PFSK-1 (cell line): ENCODE measurements around the gene CDKL2.

ENCODE experiments used
- FOXP2 ChIP-seq: optimal IDR thresholded peaks from 2 replicates; pipeline ENCODE3; 2011; ENCODE audit warnings: borderline replicate concordance, control low read depth, inconsistent platforms; ENCODE audit not compliant: insufficient read depth; ENCODE audit errors: extremely low read length, extremely low read depth
- POLR2AphosphoS5 ChIP-seq: IDR thresholded peaks from 2 replicates; pipeline ENCODE4 v1.6.1; 2012; ENCODE audit warnings: low read depth, mild to moderate bottlenecking, control low read depth, low read length, moderate library complexity
- SIN3A ChIP-seq: IDR thresholded peaks from 2 replicates; pipeline ENCODE4 v1.6.1; 2012; ENCODE audit warnings: mild to moderate bottlenecking, low read length, moderate library complexity, borderline replicate concordance; ENCODE audit not compliant: insufficient read depth
- TAF1 ChIP-seq: IDR thresholded peaks from 2 replicates; pipeline ENCODE4 v1.6.1; 2012; ENCODE audit warnings: low read length, control low read depth, borderline replicate concordance; ENCODE audit not compliant: insufficient read depth
- TF ChIP-seq, protein P1 (sequence below), 2 experiments: IDR thresholded peaks; 2 replicates each; pipeline versions ENCODE4 v1.6.1 to v1.8.0; 2011 to 2012; ENCODE audit warnings: low read depth in 2 of 2, low read length in 2 of 2, control low read depth in 1 of 2, inconsistent platforms in 1 of 2, mild to moderate bottlenecking in 1 of 2, moderate library complexity in 1 of 2; ENCODE audit not compliant: insufficient read depth in 1 of 2

DNA sequence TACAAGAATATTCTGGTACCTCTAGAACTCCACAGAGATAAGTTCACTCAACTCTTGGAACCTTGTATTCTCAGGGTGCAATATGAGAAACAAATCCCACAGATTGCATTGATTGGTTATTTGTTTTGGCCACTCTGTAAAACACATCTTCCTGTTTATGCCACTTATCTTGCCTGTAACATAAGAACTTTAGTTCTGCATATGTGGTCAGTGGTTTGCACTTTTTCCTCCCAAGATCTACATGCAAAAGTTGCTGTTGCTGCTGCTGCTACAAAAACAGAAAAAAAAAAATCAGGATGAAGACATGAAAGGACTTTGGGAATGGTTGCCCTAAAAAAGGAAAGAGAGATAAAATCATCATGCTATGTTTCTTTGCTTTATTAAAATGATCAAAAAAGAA, 64.8 kb downstream of the CDKL2 start:
- no peak for TF ChIP-seq TAF1
- TF ChIP-seq SIN3A, result no peak
- TF ChIP-seq POLR2AphosphoS5, result no peak
- TF ChIP-seq FOXP2, result no peak
- TF ChIP-seq, protein P1, sequence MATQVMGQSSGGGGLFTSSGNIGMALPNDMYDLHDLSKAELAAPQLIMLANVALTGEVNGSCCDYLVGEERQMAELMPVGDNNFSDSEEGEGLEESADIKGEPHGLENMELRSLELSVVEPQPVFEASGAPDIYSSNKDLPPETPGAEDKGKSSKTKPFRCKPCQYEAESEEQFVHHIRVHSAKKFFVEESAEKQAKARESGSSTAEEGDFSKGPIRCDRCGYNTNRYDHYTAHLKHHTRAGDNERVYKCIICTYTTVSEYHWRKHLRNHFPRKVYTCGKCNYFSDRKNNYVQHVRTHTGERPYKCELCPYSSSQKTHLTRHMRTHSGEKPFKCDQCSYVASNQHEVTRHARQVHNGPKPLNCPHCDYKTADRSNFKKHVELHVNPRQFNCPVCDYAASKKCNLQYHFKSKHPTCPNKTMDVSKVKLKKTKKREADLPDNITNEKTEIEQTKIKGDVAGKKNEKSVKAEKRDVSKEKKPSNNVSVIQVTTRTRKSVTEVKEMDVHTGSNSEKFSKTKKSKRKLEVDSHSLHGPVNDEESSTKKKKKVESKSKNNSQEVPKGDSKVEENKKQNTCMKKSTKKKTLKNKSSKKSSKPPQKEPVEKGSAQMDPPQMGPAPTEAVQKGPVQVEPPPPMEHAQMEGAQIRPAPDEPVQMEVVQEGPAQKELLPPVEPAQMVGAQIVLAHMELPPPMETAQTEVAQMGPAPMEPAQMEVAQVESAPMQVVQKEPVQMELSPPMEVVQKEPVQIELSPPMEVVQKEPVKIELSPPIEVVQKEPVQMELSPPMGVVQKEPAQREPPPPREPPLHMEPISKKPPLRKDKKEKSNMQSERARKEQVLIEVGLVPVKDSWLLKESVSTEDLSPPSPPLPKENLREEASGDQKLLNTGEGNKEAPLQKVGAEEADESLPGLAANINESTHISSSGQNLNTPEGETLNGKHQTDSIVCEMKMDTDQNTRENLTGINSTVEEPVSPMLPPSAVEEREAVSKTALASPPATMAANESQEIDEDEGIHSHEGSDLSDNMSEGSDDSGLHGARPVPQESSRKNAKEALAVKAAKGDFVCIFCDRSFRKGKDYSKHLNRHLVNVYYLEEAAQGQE (IDR thresholded peaks at IDR 0.05; ENCODE audit: insufficient read depth in 1 of 2, low read depth in 2 of 2, low read length in 2 of 2), result no peak
